Glutamatergic neuron (in vitro differentiated cells): ENCODE results near the gene ATAT1. TPM values are rescaled to one million over a fixed set of nuclear protein-coding genes. Genes with fewer than 3 reads are reported as not detected.
A peak's percentile ranks its signal among the peaks of the same experiment; 100 is the strongest.

ENCODE experiments used
- DNase-seq: peaks from one replicate; pipeline ENCODE4 v3.0.0; 2022
- H3K27ac Mint-ChIP-seq: one replicate; pipeline ENCODE4 v1.8.0; 2020; ENCODE audit warnings: mild to moderate bottlenecking, mixed read lengths, inconsistent platforms; ENCODE audit not compliant: unreplicated experiment
- H3K27me3 Mint-ChIP-seq: one replicate; pipeline ENCODE4 v1.8.0; 2020; ENCODE audit warnings: mild to moderate bottlenecking, moderate library complexity, mixed read lengths, inconsistent platforms; ENCODE audit not compliant: unreplicated experiment
- H3K36me3 Mint-ChIP-seq: one replicate; pipeline ENCODE4 v1.8.0; 2020; ENCODE audit warnings: mild to moderate bottlenecking, mixed read lengths, inconsistent platforms; ENCODE audit not compliant: unreplicated experiment
- H3K4me1 Mint-ChIP-seq: one replicate; pipeline ENCODE4 v1.8.0; 2020; ENCODE audit warnings: mild to moderate bottlenecking, low read depth, mixed read lengths, inconsistent platforms; ENCODE audit not compliant: unreplicated experiment
- H3K4me3 Mint-ChIP-seq: one replicate; pipeline ENCODE4 v1.8.0; 2020; ENCODE audit warnings: mild to moderate bottlenecking, mixed read lengths, inconsistent platforms; ENCODE audit not compliant: unreplicated experiment
- H3K9me3 Mint-ChIP-seq: one replicate; pipeline ENCODE4 v1.8.0; 2020; ENCODE audit warnings: mild to moderate bottlenecking, moderate library complexity, mixed read lengths, inconsistent platforms; ENCODE audit not compliant: unreplicated experiment
- CTCF ChIP-seq: fragments of 200-600 bp; sonication (generic); IDR thresholded peaks from one replicate; pipeline ENCODE4 v1.5.0; 2021; ENCODE audit not compliant: partially characterized antibody, unreplicated experiment
- total RNA-seq: library from RNA; stranded (reverse); fragmentation: NEBNext Ultra II Directional; extraction: Animal tissue kit (Norgen Biotek cat#: 25700); gene quantifications from one replicate; pipeline ENCODE4 v1.2.1, GENCODE V29; 2021; ENCODE audit not compliant: unreplicated experiment

Gene ATAT1
- total RNA-seq, 1 donor from 2014 or later: 131 TPM

- Mint-ChIP-seq H3K4me1 (peaks cover 44% of the 10 kb centered on the region), H3K36me3 (peaks cover 5% of the 10 kb centered on the region)
- no peak for DNase-seq
Measured at GRCh38 chr6:30687659-30688431, 61.2 kb downstream of the ATAT1 start.

GRCh38 chr6:30688569-30688968 is 61.9 kb downstream of the ATAT1 start:
- no peak for TF ChIP-seq CTCF
- H3K4me3 Mint-ChIP-seq: peak overlapping the region; percentile 100
- H3K9me3 Mint-ChIP-seq: peaks cover 29% of the 10 kb centered on the region
- H3K36me3 Mint-ChIP-seq: peaks cover 5% of the 10 kb centered on the region
- H3K4me1 Mint-ChIP-seq: peaks cover 44% of the 10 kb centered on the region
- peak overlapping the region; percentile 100 for H3K27ac Mint-ChIP-seq
- DNase-seq: no peak
- H3K27me3 Mint-ChIP-seq: peaks cover 34% of the 10 kb centered on the region

More at GRCh38 chr6:30687659-30688431, 61.2 kb downstream of the ATAT1 start:
- Mint-ChIP-seq H3K27ac (peak overlapping the region; percentile 100), H3K27me3 (peaks cover 34% of the 10 kb centered on the region), H3K9me3 (peaks cover 29% of the 10 kb centered on the region), H3K4me3 (peak overlapping the region; percentile 100)
- TF ChIP-seq CTCF: no peak

GRCh38 chr6:30689022-30689865 is 62.6 kb downstream of the ATAT1 start:
- peaks cover 27% of the 10 kb centered on the region for H3K9me3 Mint-ChIP-seq
- H3K4me3 Mint-ChIP-seq: peak overlapping the region; percentile 100
- H3K4me1 Mint-ChIP-seq: peaks cover 42% of the 10 kb centered on the region
- no peak for DNase-seq
- H3K27ac Mint-ChIP-seq: peak overlapping the region; percentile 100
- TF ChIP-seq CTCF: no peak
- H3K36me3 Mint-ChIP-seq: peaks cover 5% of the 10 kb centered on the region
- peaks cover 31% of the 10 kb centered on the region for H3K27me3 Mint-ChIP-seq

- Mint-ChIP-seq H3K36me3 (peaks cover 4% of the 10 kb centered on the region), H3K27ac (peak overlapping the region; percentile 100), H3K27me3 (peaks cover 28% of the 10 kb centered on the region), H3K9me3 (peaks cover 25% of the 10 kb centered on the region), H3K4me3 (peak overlapping the region; percentile 100), H3K4me1 (peaks cover 40% of the 10 kb centered on the region)
- TF ChIP-seq CTCF: no peak
- DNase-seq: no peak
Measured at GRCh38 chr6:30689985-30690384, 63.3 kb downstream of the ATAT1 start.
